ENCODE results near the gene FUT3.

FUT3 gene

DNA sequence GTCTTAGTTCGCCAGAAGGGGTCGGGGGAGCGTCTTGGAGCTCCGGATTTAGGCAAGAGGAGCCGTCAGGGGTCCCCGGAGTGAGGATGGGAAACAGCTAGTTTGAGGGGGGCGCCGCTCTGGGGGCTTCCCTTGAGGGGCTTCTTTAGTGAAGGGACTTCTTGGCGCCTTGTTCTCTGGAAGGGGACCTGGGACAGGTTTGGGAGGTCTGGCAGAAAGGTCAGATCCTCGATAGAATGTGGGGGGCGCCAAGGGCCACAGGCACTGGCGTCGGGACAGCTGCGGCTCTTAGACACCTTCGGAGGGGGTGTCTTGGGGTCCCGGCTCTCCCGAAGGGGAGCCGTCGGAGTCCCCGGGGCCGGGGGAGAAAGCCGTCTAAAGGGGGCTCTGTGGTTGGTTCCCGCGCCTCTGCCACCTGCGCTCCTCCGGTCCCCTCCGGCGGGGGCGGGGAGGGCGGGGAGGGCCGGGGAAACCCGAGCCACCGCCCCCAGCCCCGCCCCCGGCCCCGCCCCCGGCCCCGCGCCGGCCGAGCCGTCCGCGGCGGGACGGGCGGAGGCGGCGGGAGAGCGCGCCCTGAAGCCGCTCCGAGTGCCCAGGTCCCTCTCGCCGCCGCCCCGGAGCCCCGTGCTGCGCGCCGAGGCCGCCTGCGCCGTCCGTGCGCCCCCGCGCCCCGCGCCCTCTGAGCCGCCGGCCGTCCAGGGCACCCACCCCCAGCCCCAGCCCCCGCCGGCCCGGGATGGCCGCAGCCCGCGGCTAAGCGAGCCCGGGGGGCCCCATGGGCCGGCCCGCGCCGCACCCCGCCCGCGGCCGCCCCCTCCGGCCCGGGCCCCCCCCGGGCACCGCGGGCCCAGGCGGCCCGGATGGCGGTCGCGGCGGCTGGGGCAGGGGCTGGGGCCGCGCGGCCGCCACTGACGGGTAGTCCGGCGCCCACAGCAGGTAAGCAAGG, 46.5 kb downstream of the FUT3 start, which contains the start of gene NRTN:
TSS of gene NRTN (plus strand) at position 552 of the 946 bp plus-strand sequence. CDS start 19,099 bp downstream, outside the sequence.
- DNase-seq (ENCODE audit: insufficient read length, low spot score): peak; percentile 86
- FAIRE-seq: no peak

DNA sequence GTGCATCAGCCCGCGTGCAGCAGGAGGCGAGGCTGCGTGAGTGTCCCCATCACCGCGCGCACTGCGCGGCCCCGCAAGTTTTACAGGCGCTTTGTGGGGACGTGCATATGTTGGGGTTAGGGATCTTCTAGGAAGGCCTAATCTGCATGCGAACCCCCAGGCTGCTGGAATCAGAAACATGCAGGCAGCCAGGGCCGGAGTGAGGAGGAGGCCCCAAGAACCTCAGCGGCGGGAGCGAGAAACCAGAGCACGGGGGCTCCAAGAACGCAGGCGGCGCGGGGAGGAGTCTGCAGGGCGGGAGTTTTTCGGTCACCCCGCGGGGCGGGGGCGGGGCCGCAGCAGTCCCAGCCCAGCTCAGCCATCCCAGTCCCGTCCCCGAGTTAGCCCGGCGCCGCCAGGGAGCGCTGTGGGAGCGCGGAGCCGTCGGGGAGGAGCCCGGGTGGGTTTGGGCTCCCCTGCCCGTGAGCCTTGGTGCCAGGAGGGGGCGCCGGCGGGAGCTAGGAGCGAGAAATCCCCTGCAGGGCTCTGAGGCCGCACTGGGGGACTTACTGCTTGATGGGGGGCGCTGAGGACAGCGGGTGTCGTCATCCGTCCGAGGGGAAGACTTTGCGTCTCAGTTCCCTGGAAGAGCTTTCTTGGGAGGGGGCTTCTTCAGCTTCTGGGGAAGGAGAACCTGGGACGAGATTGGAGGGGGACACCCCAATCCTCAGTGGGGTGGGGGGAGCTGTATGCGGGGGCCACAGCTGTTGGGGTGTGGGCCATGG, 47.3 kb downstream of the FUT3 start:
- peak; percentile 100 for DNase-seq (ENCODE audit: insufficient read length, low spot score)

DNA sequence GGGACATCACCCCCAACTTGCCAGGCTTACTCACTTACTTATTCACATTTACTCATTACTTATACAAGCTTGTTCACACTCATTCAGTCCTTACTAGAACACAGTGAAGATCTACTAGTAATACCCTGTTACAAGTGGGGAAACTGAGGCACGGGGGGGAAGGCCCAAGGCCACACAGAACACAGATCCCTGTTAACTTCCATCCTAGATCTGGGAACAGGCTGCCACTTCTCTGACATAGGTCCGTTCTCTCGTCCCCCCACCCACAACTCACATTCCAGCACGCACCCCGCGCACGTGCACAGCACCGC, 47.9 kb downstream of the FUT3 start:
- FAIRE-seq (no peak), DNase-seq (ENCODE audit: insufficient read length, low spot score) (no peak)

More for the DNA sequence above, 47.3 kb downstream of the FUT3 start:
- peak; percentile 85 for FAIRE-seq

DNA sequence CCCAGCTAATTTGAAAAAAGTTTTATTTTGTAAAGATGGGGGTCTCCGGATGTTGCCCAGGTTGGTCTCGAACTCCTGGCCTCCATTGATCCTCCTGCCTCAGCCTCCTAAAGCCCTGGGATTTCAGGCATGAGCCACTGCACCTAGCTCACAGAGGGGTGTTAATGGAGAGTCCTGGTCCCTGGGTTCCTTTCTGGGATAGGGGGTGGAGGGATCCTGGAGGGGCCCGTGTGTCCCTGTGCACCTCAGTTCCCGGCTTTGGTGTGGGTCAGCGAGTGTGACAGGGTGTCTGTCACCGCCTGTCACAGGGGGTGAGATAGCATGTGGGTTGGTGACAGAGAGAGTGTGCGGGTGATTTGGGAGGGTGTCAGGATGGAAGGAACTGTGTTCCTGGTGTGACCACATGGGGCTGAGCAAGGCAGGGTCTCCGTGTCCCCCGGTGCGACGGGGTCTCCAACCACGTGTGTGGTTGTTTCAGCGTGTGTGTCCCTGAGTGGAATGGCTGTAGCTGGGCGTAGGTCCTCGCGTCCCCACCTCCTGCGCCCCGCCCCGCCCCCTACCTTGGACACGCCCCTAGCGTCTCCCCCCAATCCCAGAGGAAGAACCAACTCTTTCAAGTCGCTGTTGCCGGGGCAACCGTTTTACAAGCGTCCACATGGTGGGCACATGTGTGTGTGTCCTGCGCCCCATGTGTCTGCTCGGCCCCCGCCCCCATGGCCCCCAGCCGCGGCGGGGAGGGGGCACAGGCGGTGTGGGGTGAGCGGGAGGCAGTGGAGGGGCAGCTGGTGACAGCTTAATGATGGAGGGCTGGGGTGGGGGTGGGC, 49.2 kb downstream of the FUT3 start:
- DNase-seq (ENCODE audit: insufficient read length, low spot score) (no peak), FAIRE-seq (no peak)

DNA sequence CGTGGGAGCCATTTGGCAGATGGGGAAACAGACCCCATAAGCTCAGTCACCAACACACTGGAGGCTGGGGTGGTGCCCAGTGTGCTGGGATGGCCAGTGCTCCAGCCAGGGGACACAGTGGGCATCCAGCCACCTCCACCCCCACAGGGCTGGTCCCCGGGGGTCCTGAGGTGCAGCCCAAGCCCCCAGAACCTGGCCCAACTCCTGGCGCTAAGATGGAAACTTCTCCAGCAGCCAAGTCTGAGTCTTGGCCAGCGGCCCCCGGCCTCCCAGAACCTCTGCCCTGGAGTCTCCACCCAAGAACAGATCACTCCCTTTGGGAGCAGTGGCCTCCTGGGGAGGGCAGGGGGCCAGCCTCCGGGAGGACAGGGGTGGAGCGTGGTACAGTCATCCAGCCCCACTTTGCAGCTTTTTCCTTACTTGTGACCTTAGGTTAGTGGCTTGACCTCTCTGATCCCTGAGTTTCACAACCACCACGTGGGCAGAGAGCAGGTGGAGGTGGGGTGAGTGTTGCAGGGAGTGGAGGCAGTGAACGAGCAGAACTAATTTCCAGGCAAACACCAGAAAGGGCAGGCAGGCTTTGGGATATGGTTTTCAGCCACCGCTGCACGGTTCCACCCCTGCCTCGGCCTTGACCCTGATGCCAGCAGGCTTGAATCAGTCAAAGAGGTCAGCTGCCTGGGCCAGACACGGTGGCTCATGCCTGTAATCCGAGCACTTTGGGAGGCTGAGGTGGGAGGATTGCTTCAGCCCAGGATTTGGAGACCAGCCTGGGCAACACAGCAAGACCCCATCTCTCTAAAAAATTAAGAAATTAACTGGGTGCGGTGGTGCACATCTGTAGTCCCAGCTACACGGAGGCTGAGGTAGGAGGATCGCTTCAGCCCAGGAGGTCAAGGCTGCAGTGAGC, 50.6 kb downstream of the FUT3 start:
- DNase-seq (ENCODE audit: insufficient read length, low spot score): no peak
- no peak for FAIRE-seq

DNA sequence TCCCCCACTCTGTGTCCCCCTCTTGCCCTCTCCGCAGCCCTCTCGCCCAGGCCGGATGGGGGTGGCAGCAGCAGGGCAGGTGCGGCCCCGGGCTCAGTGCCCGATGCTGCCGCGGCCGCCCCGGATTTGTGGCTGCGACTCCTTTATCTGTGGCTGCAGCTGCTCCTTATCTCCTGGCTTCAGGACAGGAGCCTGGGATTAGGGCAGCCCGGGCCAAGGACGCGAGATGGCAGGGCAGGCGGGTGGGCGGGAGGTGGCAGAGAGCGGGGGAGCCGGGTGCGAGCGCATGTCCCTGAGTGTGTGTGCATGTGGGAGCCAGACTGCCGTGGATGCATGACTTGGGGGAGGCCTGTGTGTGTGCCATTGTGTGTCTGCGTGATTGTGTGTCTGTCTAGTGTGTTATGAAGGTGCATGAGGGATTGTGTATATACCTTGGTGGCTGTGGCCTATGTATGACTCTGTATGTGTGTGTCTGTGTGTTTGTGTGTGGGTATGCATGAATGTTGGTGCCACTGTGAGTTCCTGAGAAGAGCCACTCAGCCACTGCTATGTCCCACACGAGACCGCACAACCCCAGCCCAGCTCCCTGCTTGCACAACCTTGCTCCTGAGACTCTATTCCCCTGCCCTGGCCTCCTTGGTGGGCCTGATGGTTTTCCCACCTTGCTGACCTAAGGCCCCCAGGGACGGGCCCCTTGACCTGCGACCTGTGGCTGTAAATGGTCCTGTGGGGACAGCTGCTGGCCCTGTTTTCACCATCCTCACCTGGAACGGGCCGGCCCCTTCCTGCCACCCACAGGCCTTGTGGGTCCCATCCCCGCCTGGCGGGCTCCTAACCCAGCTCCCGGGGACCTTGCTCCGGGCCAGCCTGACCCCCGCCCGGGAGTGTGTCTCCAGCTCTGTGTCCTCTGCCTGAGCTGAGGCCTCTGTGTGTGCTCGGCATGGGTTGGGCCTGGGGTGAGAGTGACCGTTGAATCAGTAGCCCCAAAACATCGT, 51.7 kb downstream of the FUT3 start:
- FAIRE-seq: no peak
- DNase-seq (ENCODE audit: insufficient read length, low spot score): no peak

DNA sequence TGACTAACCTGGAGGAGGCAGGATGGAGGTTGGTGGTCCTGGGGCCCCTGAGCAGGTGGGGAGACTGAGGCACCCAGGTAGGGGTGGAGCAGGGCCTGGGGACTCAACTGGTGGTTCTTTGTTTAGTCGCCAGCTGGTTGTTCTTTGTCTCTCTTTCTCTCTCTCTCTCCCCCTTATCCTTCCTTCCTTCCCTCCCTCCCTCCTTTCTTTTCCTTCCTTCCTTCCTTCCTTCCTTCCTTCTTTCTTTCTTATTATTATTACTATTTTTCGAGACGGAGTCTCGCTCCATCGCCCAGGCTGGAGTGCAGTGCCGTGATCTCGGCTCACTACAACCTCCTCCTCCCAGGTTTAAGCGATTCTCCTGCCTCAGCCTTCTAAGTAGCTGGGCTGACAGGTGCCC, 53.0 kb downstream of the FUT3 start:
- FAIRE-seq (no peak), DNase-seq (ENCODE audit: insufficient read length, low spot score) (no peak)

DNA sequence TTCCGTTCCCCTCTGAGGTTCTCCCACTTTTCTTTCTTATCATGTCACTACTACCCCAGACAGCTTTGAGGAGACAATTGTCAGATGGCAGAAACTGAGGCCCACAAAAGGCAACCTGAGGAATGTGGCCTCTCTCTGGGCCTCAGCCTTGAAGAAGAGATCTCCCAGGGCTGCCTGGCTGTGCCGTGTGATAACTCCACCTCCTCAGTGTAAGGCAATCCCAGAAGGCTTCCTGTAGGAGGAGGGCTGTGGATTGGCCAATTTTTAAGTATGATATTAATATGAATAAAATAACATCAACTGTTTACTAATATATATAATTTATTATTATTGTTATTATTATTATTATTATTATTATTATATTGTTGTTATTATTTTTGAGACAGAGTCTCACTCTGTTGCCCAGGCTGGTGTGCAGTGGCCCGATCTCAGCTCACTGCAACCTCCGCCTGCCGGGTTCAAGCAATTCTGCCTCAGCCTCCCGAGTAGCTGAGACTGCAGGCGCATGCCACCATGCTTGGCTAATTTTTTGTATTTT, 55.8 kb downstream of the FUT3 start:
- DNase-seq (ENCODE audit: insufficient read length, low spot score): no peak
- FAIRE-seq: no peak

DNA sequence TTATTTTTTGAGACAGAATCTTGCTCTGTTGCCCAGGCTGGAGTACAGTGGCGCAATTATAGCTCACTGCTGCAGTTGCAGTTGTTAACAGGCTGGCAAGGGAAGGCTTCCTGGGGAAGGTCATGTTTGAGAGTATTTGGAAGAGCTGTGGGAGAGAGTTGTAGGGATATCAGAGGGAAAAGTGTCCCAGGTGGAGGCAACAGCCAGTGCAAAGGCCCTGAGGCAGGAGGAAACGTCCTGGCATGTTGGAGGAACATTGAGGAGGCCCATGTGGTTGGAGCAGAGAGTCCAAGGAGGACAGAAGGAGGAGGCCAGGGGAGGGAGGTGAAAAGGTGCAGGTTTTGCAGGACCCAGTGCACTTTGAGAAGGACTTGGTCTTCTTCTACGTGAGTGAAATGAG, 58.1 kb downstream of the FUT3 start:
- FAIRE-seq: no peak
- DNase-seq (ENCODE audit: insufficient read length, low spot score): no peak
